ENCODE data around the gene UNC79. TPM values are rescaled to one million over a fixed set of nuclear protein-coding genes. Genes with fewer than 3 reads are reported as not detected.

UNC79 gene
- total and polyA plus RNA-seq, 10 of the 15 experiments (the other 5 are each of a cell fraction or from before 2014, with no cell fraction given): 0.04 to 0.29 (median 0.14) TPM

- TF ChIP-seq NFIC (IDR thresholded peaks at IDR 0.05; ENCODE audit: low read depth, low read length): no peak
Observed at GRCh38 chr14:93708800-93709199, 278.1 kb downstream of the UNC79 start (continued).

GRCh38 chr14:93709249-93709648 is 278.5 kb downstream of the UNC79 start:
- in situ Hi-C loops (cut with MboI): no loop called here
- Histone ChIP-seq H2AFZ (ENCODE audit: control insufficient read depth, low read depth, low read length) (no peak overlapping the region), H3K4me1 (ENCODE audit: control insufficient read depth, insufficient read depth, low read length) (no peaks in the 10 kb centered on the region), H3K27me3 (replicated peaks in 1 of 2; ENCODE audit: control insufficient read depth in 2 of 2, insufficient read depth in 2 of 2, low read length in 1 of 2) (no peaks in the 10 kb centered on the region; a peak in 3 of 4 replicates), H3K4me3 (no peak overlapping the region), H3K36me3 (ENCODE audit: control insufficient read depth in 2 of 2, insufficient read depth in 2 of 2, low read length in 1 of 2) (no peaks in the 10 kb centered on the region), H3K9me3 (replicated peaks; ENCODE audit: control insufficient read depth, insufficient read depth, low read length) (no peaks in the 10 kb centered on the region), H3K27ac (ENCODE audit: control insufficient read depth, insufficient read depth) (no peak overlapping the region), H3K9ac (ENCODE audit: control insufficient read depth, insufficient read depth, low read length) (no peak overlapping the region), H3K4me2 (ENCODE audit: control insufficient read depth, insufficient read depth) (no peak overlapping the region), H4K20me1 (ENCODE audit: control insufficient read depth, insufficient read depth) (no peaks in the 10 kb centered on the region), H3K79me2 (ENCODE audit: control insufficient read depth, insufficient read depth, low read length) (no peaks in the 10 kb centered on the region)
- ChIA-PET RAD21 (ENCODE audit: unreplicated experiment) (no interaction called here), CTCF (no interaction called here), POLR2A (no interaction called here), SMC1A (ENCODE audit: uncharacterized antibody, unreplicated experiment) (interaction anchor here (1.3 kb wide), 1 partner anchor 55 kb away, joined by 3 read pairs; no protein-coding TSS in a partner anchor)
- ATAC-seq (no peak), FAIRE-seq (no peak), DNase-seq (ENCODE audit: low read depth, low spot score) (no peak)
- intact Hi-C loops (cut with micrococcal nuclease; ENCODE audit: unreplicated experiment): no loop called here
- TF ChIP-seq CBX5 (IDR thresholded peaks at IDR 0.05; ENCODE audit: low read depth): no peak
- WGBS (ENCODE audit: insufficient coverage, insufficient replicate concordance, low lambda C conversion rate, missing lambda C conversion rate): 25% methylated on average over 4 of the region's 4 CpGs
- BruUV-seq (replicated peaks): no TSS peak

- POLR2A ChIA-PET: no interaction called here
- no peak for TF ChIP-seq BACH1 (IDR thresholded peaks at IDR 0.05; ENCODE audit: borderline replicate concordance)
- TF ChIP-seq DPF2 (IDR thresholded peaks at IDR 0.05): no peak
- TF ChIP-seq ZBTB11 (CRISPR knock-in tag; IDR thresholded peaks at IDR 0.05): no peak
- Histone ChIP-seq H3K9me3 (replicated peaks; ENCODE audit: control insufficient read depth, insufficient read depth, low read length) (no peaks in the 10 kb centered on the region), H3K9ac (ENCODE audit: control insufficient read depth, insufficient read depth, low read length) (no peak overlapping the region), H3K27me3 (replicated peaks in 1 of 2; ENCODE audit: control insufficient read depth in 2 of 2, insufficient read depth in 2 of 2, low read length in 1 of 2) (no peaks in the 10 kb centered on the region; a peak in 1 of 4 replicates), H3K4me3 (no peak overlapping the region), H3K4me1 (ENCODE audit: control insufficient read depth, insufficient read depth, low read length) (no peaks in the 10 kb centered on the region), H3K79me2 (ENCODE audit: control insufficient read depth, insufficient read depth, low read length) (no peaks in the 10 kb centered on the region), H2AFZ (ENCODE audit: control insufficient read depth, low read depth, low read length) (no peak overlapping the region), H3K36me3 (ENCODE audit: control insufficient read depth in 2 of 2, insufficient read depth in 2 of 2, low read length in 1 of 2) (no peaks in the 10 kb centered on the region), H3K27ac (ENCODE audit: control insufficient read depth, insufficient read depth) (no peak overlapping the region), H3K4me2 (ENCODE audit: control insufficient read depth, insufficient read depth) (no peak overlapping the region), H4K20me1 (ENCODE audit: control insufficient read depth, insufficient read depth) (no peaks in the 10 kb centered on the region)
- in situ Hi-C loops (cut with MboI) (no loop called here), intact Hi-C loops (cut with micrococcal nuclease; ENCODE audit: unreplicated experiment) (no loop called here)
- SMC1A ChIA-PET (ENCODE audit: uncharacterized antibody, unreplicated experiment): interaction anchor here (1.2 kb wide), 1 partner anchor 13 kb away, joined by 3 read pairs; no protein-coding TSS in a partner anchor
- no peak for ATAC-seq
- CTCF ChIA-PET: no interaction called here
- RAD21 ChIA-PET (ENCODE audit: unreplicated experiment): no interaction called here
- no peak for FAIRE-seq
- WGBS (ENCODE audit: insufficient coverage, insufficient replicate concordance, low lambda C conversion rate, missing lambda C conversion rate): 5% methylated on average over 9 of the region's 9 CpGs
- BruUV-seq (replicated peaks): no TSS peak
- no peak for DNase-seq (ENCODE audit: low read depth, low spot score)
Observed at GRCh38 chr14:93712079-93712837, 281.5 kb downstream of the UNC79 start.
